Measurements from ENCODE around the gene TMEM175. TPM values are rescaled to one million over a fixed set of nuclear protein-coding genes. Genes with fewer than 3 reads are reported as not detected.

The TMEM175 gene
- total and polyA plus RNA-seq, 3 experiments from 2014 or later, result 16.9 to 21.5 (median 17.6) TPM

GRCh38 chr4:895596-895995, 36.7 kb upstream of the TMEM175 start:
- ChIA-PET CTCF (no interaction called here), POLR2A (no interaction called here)
- Histone ChIP-seq H3K9me3 (ENCODE audit: low read length) (no peaks in the 10 kb centered on the region), H3K4me1 (ENCODE audit: insufficient read depth, low read length) (no peaks in the 10 kb centered on the region), H3K36me3 (ENCODE audit: insufficient read depth, low read length) (peaks cover 16% of the 10 kb centered on the region), H3K27me3 (ENCODE audit: insufficient read depth, low read length, poor library complexity, severe bottlenecking) (no peaks in the 10 kb centered on the region), H3K4me3 (ENCODE audit: low read length) (no peak overlapping the region), H3K27ac (ENCODE audit: low read depth, low read length) (no peak overlapping the region)
- no peak overlapping the region for H3K4me3 Mint-ChIP-seq
- no peak overlapping the region for H3K27ac Mint-ChIP-seq
- H3K36me3 Mint-ChIP-seq, result peaks cover 0 to 81% (median 1%) of the 10 kb centered on the region in 3 donors
- no peaks in the 10 kb centered on the region for H3K9me3 Mint-ChIP-seq
- peaks cover 4 to 10% (median 7%) of the 10 kb centered on the region in 3 donors for H3K4me1 Mint-ChIP-seq
- DNase-seq, result no peak
- no peaks in the 10 kb centered on the region for H3K27me3 Mint-ChIP-seq

GRCh38 chr4:896216-896615, 36.0 kb upstream of the TMEM175 start:
- Mint-ChIP-seq H3K4me3 (no peak overlapping the region), H3K9me3 (no peaks in the 10 kb centered on the region), H3K36me3 (peaks cover 0 to 78% (median 1%) of the 10 kb centered on the region in 3 donors), H3K27me3 (no peaks in the 10 kb centered on the region), H3K4me1 (peaks cover 4 to 10% (median 7%) of the 10 kb centered on the region in 3 donors), H3K27ac (no peak overlapping the region)
- Histone ChIP-seq H3K4me1 (ENCODE audit: insufficient read depth, low read length) (no peaks in the 10 kb centered on the region), H3K4me3 (ENCODE audit: low read length) (no peak overlapping the region), H3K36me3 (ENCODE audit: insufficient read depth, low read length) (peaks cover 16% of the 10 kb centered on the region), H3K9me3 (ENCODE audit: low read length) (no peaks in the 10 kb centered on the region), H3K27me3 (ENCODE audit: insufficient read depth, low read length, poor library complexity, severe bottlenecking) (no peaks in the 10 kb centered on the region), H3K27ac (ENCODE audit: low read depth, low read length) (no peak overlapping the region)
- ChIA-PET CTCF (no interaction called here), POLR2A (no interaction called here)
- DNase-seq, result no peak

GRCh38 chr4:896630-897029, 35.6 kb upstream of the TMEM175 start:
- no peaks in the 10 kb centered on the region for H3K27me3 Mint-ChIP-seq
- H3K27me3 ChIP-seq (ENCODE audit: insufficient read depth, low read length, poor library complexity, severe bottlenecking), result no peaks in the 10 kb centered on the region
- no peaks in the 10 kb centered on the region for H3K4me1 ChIP-seq (ENCODE audit: insufficient read depth, low read length)
- H3K4me1 Mint-ChIP-seq, result peaks cover 4 to 10% (median 7%) of the 10 kb centered on the region in 3 donors
- no peak overlapping the region for H3K4me3 ChIP-seq (ENCODE audit: low read length)
- H3K4me3 Mint-ChIP-seq, result no peak overlapping the region
- H3K36me3 ChIP-seq (ENCODE audit: insufficient read depth, low read length), result peaks cover 16% of the 10 kb centered on the region
- DNase-seq, result no peak
- H3K36me3 Mint-ChIP-seq, result peaks cover 0 to 78% (median 1%) of the 10 kb centered on the region in 3 donors
- H3K9me3 ChIP-seq (ENCODE audit: low read length), result no peaks in the 10 kb centered on the region
- no peak overlapping the region for H3K27ac ChIP-seq (ENCODE audit: low read depth, low read length)
- no peaks in the 10 kb centered on the region for H3K9me3 Mint-ChIP-seq
- ChIA-PET CTCF (no interaction called here), POLR2A (no interaction called here)
- peak overlapping the region in 1 of 8 donors; percentile 21 for H3K27ac Mint-ChIP-seq

- Histone ChIP-seq H3K27ac (ENCODE audit: low read depth, low read length) (no peak overlapping the region), H3K4me1 (ENCODE audit: insufficient read depth, low read length) (no peaks in the 10 kb centered on the region), H3K4me3 (ENCODE audit: low read length) (no peak overlapping the region), H3K9me3 (ENCODE audit: low read length) (no peaks in the 10 kb centered on the region), H3K27me3 (ENCODE audit: insufficient read depth, low read length, poor library complexity, severe bottlenecking) (no peaks in the 10 kb centered on the region), H3K36me3 (ENCODE audit: insufficient read depth, low read length) (peaks cover 12% of the 10 kb centered on the region)
- ChIA-PET CTCF (no interaction called here), POLR2A (no interaction called here)
- Mint-ChIP-seq H3K4me3 (no peak overlapping the region), H3K4me1 (peaks cover 6 to 14% (median 11%) of the 10 kb centered on the region in 3 donors), H3K27me3 (no peaks in the 10 kb centered on the region), H3K9me3 (no peaks in the 10 kb centered on the region), H3K36me3 (peaks cover 4 to 75% (median 4%) of the 10 kb centered on the region in 3 donors), H3K27ac (no peak overlapping the region)
- DNase-seq, result no peak
These were observed 34.1 kb upstream of the TMEM175 start for GRCh38 chr4:898123-898522.

- Histone ChIP-seq H3K36me3 (ENCODE audit: insufficient read depth, low read length) (peaks cover 8% of the 10 kb centered on the region), H3K4me1 (ENCODE audit: insufficient read depth, low read length) (no peaks in the 10 kb centered on the region), H3K9me3 (ENCODE audit: low read length) (no peaks in the 10 kb centered on the region), H3K27ac (ENCODE audit: low read depth, low read length) (no peak overlapping the region), H3K4me3 (ENCODE audit: low read length) (no peak overlapping the region), H3K27me3 (ENCODE audit: insufficient read depth, low read length, poor library complexity, severe bottlenecking) (no peaks in the 10 kb centered on the region)
- Mint-ChIP-seq H3K27ac (peak overlapping the region in 2 of 8 donors; percentile 72 to 81), H3K4me1 (peaks cover 6 to 14% (median 11%) of the 10 kb centered on the region in 3 donors), H3K36me3 (peaks cover 4 to 75% (median 4%) of the 10 kb centered on the region in 3 donors), H3K27me3 (no peaks in the 10 kb centered on the region), H3K9me3 (no peaks in the 10 kb centered on the region), H3K4me3 (no peak overlapping the region)
- ChIA-PET POLR2A (no interaction called here), CTCF (no interaction called here)
- no peak for DNase-seq
These were observed 33.2 kb upstream of the TMEM175 start for GRCh38 chr4:898869-899555.

GRCh38 chr4:899556-899906, 32.7 kb upstream of the TMEM175 start:
- H3K4me1 Mint-ChIP-seq, result peaks cover 6 to 14% (median 11%) of the 10 kb centered on the region in 3 donors
- H3K27me3 Mint-ChIP-seq, result no peaks in the 10 kb centered on the region
- no peak for DNase-seq
- Histone ChIP-seq H3K27me3 (ENCODE audit: insufficient read depth, low read length, poor library complexity, severe bottlenecking) (no peaks in the 10 kb centered on the region), H3K4me3 (ENCODE audit: low read length) (no peak overlapping the region), H3K9me3 (ENCODE audit: low read length) (no peaks in the 10 kb centered on the region), H3K4me1 (ENCODE audit: insufficient read depth, low read length) (no peaks in the 10 kb centered on the region), H3K27ac (ENCODE audit: low read depth, low read length) (no peak overlapping the region), H3K36me3 (ENCODE audit: insufficient read depth, low read length) (peaks cover 8% of the 10 kb centered on the region)
- POLR2A ChIA-PET, result no interaction called here
- H3K9me3 Mint-ChIP-seq, result no peaks in the 10 kb centered on the region
- CTCF ChIA-PET, result no interaction called here
- H3K4me3 Mint-ChIP-seq, result peak overlapping the region in 1 of 7 donors; percentile 45
- peaks cover 4 to 71% (median 4%) of the 10 kb centered on the region in 3 donors for H3K36me3 Mint-ChIP-seq
- H3K27ac Mint-ChIP-seq, result peak overlapping the region in 4 of 8 donors; percentile 29 to 72 (median 62)

GRCh38 chr4:900073-900472, 32.2 kb upstream of the TMEM175 start:
- H3K27me3 ChIP-seq (ENCODE audit: insufficient read depth, low read length, poor library complexity, severe bottlenecking), result no peaks in the 10 kb centered on the region
- POLR2A ChIA-PET, result no interaction called here
- no peaks in the 10 kb centered on the region for H3K4me1 ChIP-seq (ENCODE audit: insufficient read depth, low read length)
- H3K27ac ChIP-seq (ENCODE audit: low read depth, low read length), result no peak overlapping the region
- DNase-seq, result no peak
- Mint-ChIP-seq H3K27ac (peak overlapping the region in 1 of 8 donors; percentile 29), H3K4me3 (no peak overlapping the region), H3K36me3 (peaks cover 4 to 72% (median 6%) of the 10 kb centered on the region in 3 donors), H3K27me3 (no peaks in the 10 kb centered on the region), H3K4me1 (peaks cover 6 to 14% (median 11%) of the 10 kb centered on the region in 3 donors), H3K9me3 (no peaks in the 10 kb centered on the region)
- H3K4me3 ChIP-seq (ENCODE audit: low read length), result no peak overlapping the region
- CTCF ChIA-PET, result no interaction called here
- H3K36me3 ChIP-seq (ENCODE audit: insufficient read depth, low read length), result peaks cover 8% of the 10 kb centered on the region
- H3K9me3 ChIP-seq (ENCODE audit: low read length), result no peaks in the 10 kb centered on the region

- POLR2A ChIA-PET, result no interaction called here
- H3K4me3 Mint-ChIP-seq, result no peak overlapping the region
- H3K27me3 ChIP-seq (ENCODE audit: insufficient read depth, low read length, poor library complexity, severe bottlenecking), result no peaks in the 10 kb centered on the region
These were observed 31.5 kb upstream of the TMEM175 start for GRCh38 chr4:900721-901120.

More at GRCh38 chr4:900721-901120, 31.5 kb upstream of the TMEM175 start:
- H3K4me1 Mint-ChIP-seq, result peaks cover 6 to 14% (median 11%) of the 10 kb centered on the region in 3 donors
- CTCF ChIA-PET, result no interaction called here
- Histone ChIP-seq H3K9me3 (ENCODE audit: low read length) (no peaks in the 10 kb centered on the region), H3K4me1 (ENCODE audit: insufficient read depth, low read length) (no peaks in the 10 kb centered on the region), H3K27ac (ENCODE audit: low read depth, low read length) (no peak overlapping the region), H3K36me3 (ENCODE audit: insufficient read depth, low read length) (peaks cover 8% of the 10 kb centered on the region), H3K4me3 (ENCODE audit: low read length) (no peak overlapping the region)
- no peaks in the 10 kb centered on the region for H3K27me3 Mint-ChIP-seq
- peaks cover 4 to 70% (median 6%) of the 10 kb centered on the region in 3 donors for H3K36me3 Mint-ChIP-seq
- H3K9me3 Mint-ChIP-seq, result no peaks in the 10 kb centered on the region
- no peak for DNase-seq
- peak overlapping the region in 1 of 8 donors; percentile 91 for H3K27ac Mint-ChIP-seq
